Astrocyte of the spinal cord (primary cell): ENCODE results near the gene ZCCHC13.
"Not testable (repeated sequence)": the region's sequence is repeated elsewhere in the genome, so short reads cannot be mapped to it uniquely, and the experiment has no call there.

ENCODE experiments used
- DNase-seq: peaks from one replicate; pipeline ENCODE4 v3.0.0; 2011; ENCODE audit warnings: low read depth, low spot score
- H3K4me3 ChIP-seq: 2 replicates; pipeline ENCODE4 v1.5.1; 2011; ENCODE audit warnings: low read depth, mild to moderate bottlenecking, low read length, moderate library complexity
- in situ Hi-C: cut with HindIII; loops from 2 replicates; pipeline ENCODE4 v1.10.0; 2017; ENCODE audit warnings: low sequenced_read_pairs
- TF ChIP-seq, protein P1 (sequence below): IDR thresholded peaks from 2 replicates; pipeline ENCODE4 v1.5.1; 2012; ENCODE audit warnings: low read depth, mild to moderate bottlenecking, low read length, inconsistent platforms

The ZCCHC13 gene

DNA sequence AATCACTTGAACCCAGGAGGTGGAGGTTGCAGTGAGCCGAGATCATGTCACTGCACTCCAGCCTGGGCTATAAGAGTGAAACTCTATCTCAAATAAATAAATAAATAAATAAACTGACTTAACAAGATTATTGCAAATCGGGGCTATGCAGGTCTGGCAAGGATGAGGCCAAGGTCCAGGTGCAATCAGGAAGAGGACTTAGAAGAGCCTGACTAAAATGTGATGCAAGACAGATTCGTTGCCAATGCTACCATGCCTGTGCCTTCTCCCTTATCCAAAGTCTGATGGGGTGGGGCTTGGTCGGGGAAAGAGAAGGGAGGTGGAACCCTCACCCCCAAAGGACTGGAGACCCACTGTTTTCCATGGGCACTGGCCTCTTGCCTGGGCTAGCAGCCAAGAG, 14.7 kb downstream of the ZCCHC13 start:
- H3K4me3 ChIP-seq, result no peak overlapping the region
- in situ Hi-C loops, result no loop called here
- DNase-seq, result no peak
- TF ChIP-seq, protein P1, sequence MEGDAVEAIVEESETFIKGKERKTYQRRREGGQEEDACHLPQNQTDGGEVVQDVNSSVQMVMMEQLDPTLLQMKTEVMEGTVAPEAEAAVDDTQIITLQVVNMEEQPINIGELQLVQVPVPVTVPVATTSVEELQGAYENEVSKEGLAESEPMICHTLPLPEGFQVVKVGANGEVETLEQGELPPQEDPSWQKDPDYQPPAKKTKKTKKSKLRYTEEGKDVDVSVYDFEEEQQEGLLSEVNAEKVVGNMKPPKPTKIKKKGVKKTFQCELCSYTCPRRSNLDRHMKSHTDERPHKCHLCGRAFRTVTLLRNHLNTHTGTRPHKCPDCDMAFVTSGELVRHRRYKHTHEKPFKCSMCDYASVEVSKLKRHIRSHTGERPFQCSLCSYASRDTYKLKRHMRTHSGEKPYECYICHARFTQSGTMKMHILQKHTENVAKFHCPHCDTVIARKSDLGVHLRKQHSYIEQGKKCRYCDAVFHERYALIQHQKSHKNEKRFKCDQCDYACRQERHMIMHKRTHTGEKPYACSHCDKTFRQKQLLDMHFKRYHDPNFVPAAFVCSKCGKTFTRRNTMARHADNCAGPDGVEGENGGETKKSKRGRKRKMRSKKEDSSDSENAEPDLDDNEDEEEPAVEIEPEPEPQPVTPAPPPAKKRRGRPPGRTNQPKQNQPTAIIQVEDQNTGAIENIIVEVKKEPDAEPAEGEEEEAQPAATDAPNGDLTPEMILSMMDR, result no peak

DNA sequence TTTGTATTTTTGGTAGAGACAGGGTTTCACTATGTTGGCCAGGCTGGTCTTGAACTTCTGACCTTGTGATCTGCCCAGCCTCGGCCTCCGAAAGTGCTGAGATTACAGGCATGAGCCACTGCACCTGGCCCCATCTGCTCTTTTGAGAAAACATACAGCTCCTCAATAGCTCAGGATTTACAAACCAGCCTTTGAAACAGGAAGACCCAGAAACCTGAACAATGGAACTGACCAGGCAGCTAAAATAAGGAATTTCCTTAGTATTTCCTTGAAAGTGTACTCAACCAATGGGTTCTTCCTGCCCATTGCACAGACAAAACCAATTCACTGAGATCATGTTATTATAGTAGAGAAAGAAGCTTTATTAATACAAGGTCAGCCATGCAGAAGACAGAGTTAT, 15.3 kb downstream of the ZCCHC13 start:
- in situ Hi-C loops, DNase-seq, H3K4me3 ChIP-seq: not testable (repeated sequence)

DNA sequence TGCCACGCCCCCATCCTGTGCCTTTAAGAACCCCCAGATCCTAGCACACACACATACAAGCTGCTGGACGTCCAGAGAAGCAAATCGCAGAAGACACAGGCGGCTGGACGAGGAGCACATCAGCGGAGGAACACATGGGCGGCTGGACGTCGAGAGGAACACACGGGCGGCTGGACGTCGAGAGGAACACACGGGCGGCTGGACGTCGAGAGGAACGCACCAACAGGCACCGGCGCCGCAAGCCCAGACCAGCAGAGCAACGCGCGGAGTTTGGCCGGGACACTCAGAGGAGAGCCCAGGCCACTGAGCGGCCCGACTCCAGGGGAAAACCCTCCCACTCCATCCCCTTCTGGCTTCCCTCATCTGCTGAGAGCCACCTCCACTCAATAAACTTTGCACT, 17.2 kb downstream of the ZCCHC13 start:
- in situ Hi-C loops, result no loop called here
- TF ChIP-seq, protein P1, result no peak
- no peak for DNase-seq
- no peak overlapping the region for H3K4me3 ChIP-seq

DNA sequence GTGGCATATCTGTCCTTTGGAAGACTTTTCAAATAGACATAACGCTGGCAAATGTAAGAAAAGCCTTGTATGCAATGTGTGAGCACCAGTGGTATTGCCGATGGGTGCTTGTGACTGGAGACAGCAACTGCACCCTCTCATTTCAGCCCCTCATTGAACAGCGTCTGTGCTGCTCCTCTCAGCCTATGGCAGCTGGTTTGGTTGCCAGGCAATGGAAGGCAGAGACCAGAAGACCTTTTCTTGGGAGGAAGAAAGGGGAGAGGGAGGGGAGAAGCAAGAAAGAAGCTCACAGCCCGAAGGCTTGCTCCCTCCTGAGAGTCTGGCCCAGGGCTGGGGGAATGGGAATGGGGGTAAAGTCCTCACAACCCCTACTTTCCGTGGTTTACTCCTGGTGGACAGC, 20.2 kb downstream of the ZCCHC13 start:
- TF ChIP-seq, protein P1, result no peak
- no peak overlapping the region for H3K4me3 ChIP-seq
- no peak for DNase-seq
- in situ Hi-C loops, result no loop called here

DNA sequence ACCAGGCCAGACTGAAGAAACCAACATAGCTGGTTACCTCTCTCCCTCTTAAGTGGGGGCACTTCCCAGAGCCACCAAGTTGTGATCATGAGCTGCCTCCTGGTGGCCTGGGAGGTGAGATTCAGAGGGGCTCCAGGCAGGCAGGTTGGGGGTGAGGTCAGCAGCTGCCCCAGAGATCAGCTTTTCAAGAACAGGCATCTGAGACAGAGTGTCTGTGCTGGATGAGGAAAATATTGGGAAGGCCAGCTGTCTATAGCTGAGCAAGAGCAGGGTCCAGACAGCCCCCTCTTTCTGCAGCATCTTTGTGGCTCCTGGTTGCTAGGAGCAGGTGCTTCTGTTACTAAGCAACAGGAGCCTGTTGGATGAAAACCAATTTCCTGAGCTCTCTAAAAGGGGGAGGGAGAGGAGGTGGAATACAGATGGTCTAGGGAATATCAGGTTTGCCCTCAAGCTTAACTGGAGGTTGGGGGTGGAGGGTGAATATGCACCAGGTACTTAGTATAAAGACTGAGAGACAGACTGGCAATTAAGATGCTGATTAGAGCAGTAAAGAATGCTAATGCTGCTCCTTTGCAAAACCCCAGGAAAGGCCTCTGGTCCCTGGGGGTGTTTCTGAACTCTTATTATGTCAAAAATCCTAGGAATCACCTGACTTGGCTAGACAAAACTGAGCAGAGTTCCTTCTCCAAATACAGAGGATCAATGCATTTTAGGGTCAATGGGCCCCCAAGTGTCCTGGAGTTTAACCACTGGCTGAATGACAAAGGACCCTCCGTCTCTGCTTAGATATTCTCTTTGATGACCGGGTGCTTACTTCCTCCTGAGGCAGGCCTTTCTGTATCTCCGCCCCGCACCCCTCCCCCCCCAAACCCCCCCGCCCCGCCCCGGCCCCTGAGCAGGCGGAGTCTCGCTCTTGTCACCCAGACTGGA, 21.4 kb downstream of the ZCCHC13 start:
- H3K4me3 ChIP-seq, result no peak overlapping the region
- TF ChIP-seq, protein P1, result no peak
- DNase-seq, result no peak
- in situ Hi-C loops, result no loop called here

DNA sequence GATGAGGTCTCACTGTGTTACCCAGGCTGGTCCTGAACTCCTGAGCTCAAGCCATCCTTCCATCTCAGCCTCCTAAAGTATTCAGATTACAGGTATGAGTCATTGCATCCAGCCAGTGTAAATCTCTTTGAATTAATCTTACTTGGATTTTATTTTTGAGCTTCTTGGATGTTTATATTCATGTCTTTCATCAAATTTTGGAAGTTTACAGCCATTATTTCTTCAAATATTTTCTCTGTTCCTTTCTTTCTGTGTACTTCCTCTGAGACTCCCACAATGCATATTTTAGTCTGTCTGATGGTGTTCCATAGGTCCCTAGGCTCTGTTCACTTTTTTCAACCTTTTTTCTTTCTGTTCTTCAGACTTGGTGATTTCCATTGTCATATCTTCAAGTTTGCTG, 34.9 kb downstream of the ZCCHC13 start:
- TF ChIP-seq, protein P1, result no peak
- in situ Hi-C loops, result no loop called here

DNA sequence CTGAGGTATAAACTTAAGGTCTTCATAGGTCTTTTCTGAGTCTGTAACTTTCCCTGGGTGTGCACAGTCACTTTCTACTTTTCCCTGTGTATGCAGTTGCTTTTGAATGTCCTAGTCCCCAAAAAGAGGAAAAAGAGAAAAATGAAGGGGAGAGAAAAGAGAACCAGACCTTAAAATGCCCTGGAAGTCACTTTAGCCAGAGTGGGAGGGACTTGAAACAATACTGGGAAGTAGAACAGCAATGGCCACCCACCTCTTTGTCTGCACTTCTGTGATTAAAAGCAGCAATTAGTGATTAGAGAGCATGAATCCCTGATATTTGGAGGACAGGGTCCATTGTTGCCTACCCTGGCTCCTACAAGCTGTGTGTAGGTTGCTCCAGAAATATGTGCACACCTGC, 36.1 kb downstream of the ZCCHC13 start:
- H3K4me3 ChIP-seq, result no peak overlapping the region
- in situ Hi-C loops, result no loop called here
- DNase-seq, result no peak
- TF ChIP-seq, protein P1, result no peak

More for the DNA sequence above, 34.9 kb downstream of the ZCCHC13 start:
- DNase-seq, result no peak
- no peak overlapping the region for H3K4me3 ChIP-seq

DNA sequence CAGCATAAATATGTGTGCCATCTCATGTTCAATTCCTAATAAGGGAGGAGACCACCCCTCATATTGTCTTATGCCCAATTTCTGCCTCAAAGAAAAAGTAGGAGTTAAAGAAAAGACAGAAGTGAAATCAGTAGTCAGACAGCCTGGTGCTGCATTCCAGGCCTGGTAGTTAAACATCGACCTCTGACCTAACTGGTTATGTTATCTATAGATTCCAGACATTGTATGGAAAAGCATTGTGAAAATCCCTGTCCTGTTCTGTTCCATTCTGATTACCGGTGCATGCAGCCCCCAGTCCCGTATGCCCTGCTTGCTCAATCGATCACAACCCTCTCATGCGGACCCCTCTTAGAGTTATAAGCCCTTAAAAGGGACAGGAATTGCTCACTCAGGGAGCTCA, 38.2 kb downstream of the ZCCHC13 start:
- H3K4me3 ChIP-seq, in situ Hi-C loops, DNase-seq: not testable (repeated sequence)
